CD14-positive monocyte (primary cell): ENCODE data around the gene TMEM82. TPM values are rescaled to one million over a fixed set of nuclear protein-coding genes. Genes with fewer than 3 reads are reported as not detected.

Source experiments
- DNase-seq, 3 donors: peaks; one replicate each; pipeline ENCODE4 v3.0.0-alpha.2; 2011 to 2022
- H2AFZ ChIP-seq: 2 replicates; pipeline ENCODE4 v1.6.0; 2012; ENCODE audit warnings: mild to moderate bottlenecking, low read depth, low read length, inconsistent platforms; ENCODE audit not compliant: insufficient read depth, poor library complexity, severe bottlenecking
- H3K27ac ChIP-seq, 2 donors: 1 replicate in 1 of 2; 2 replicates in 1 of 2; pipeline ENCODE4 v1.5.1; 2012 to 2013; ENCODE audit warnings: low read length in 2 of 2, control low read depth in 1 of 2, inconsistent platforms in 1 of 2, low read depth in 1 of 2, mild to moderate bottlenecking in 1 of 2
- H3K27me3 ChIP-seq, 2 donors: one replicate each; pipeline versions ENCODE4 v1.6.0 to v1.6.1; 2011 to 2013; ENCODE audit warnings: low read length in 2 of 2; ENCODE audit not compliant: control insufficient read depth in 2 of 2, insufficient read depth in 2 of 2
- H3K36me3 ChIP-seq, 2 donors: replicated peaks in 1 of 2; 1 replicate in 1 of 2; 2 replicates in 1 of 2; pipeline versions ENCODE4 v1.5.1 to v1.6.1; 2012 to 2013; ENCODE audit warnings: low read length in 2 of 2, control low read depth in 1 of 2, inconsistent platforms in 1 of 2, mild to moderate bottlenecking in 1 of 2; ENCODE audit not compliant: insufficient read depth in 2 of 2, control insufficient read depth in 1 of 2
- H3K4me1 ChIP-seq, 2 donors: 1 replicate in 1 of 2; 2 replicates in 1 of 2; pipeline versions ENCODE4 v1.5.1 to v1.6.1; 2012 to 2013; ENCODE audit warnings: low read length in 2 of 2, control low read depth in 1 of 2, inconsistent platforms in 1 of 2, mild to moderate bottlenecking in 1 of 2, moderate library complexity in 1 of 2; ENCODE audit not compliant: insufficient read depth in 2 of 2, control insufficient read depth in 1 of 2
- H3K4me2 ChIP-seq: replicated peaks from 2 replicates; pipeline ENCODE3; 2012; ENCODE audit warnings: low read length, moderate library complexity, mild to moderate bottlenecking; ENCODE audit not compliant: poor library complexity, severe bottlenecking; ENCODE audit errors: extremely low read depth
- H3K4me3 ChIP-seq, 3 experiments: fragments of 200-600 bp in 1 of 3; sonication (generic) in 1 of 3; replicated peaks in 1 of 3; 1 replicate in 2 of 3; 2 replicates in 1 of 3; pipeline ENCODE4 v1.5.1; 2011 to 2013; ENCODE audit warnings: low read length in 3 of 3, mild to moderate bottlenecking in 3 of 3, control low read depth in 2 of 3, low read depth in 2 of 3, inconsistent platforms in 1 of 3, moderate library complexity in 1 of 3
- H3K79me2 ChIP-seq: 2 replicates; pipeline ENCODE4 v1.6.0; 2012; ENCODE audit warnings: mild to moderate bottlenecking, control low read depth, inconsistent platforms, low read length, moderate library complexity; ENCODE audit not compliant: insufficient read depth
- H3K9ac ChIP-seq: 2 replicates; pipeline ENCODE4 v1.6.0; 2017; ENCODE audit warnings: low read length, mild to moderate bottlenecking; ENCODE audit not compliant: insufficient read depth, poor library complexity, severe bottlenecking
- H3K9me3 ChIP-seq, 2 donors: replicated peaks in 1 of 2; 1 replicate in 1 of 2; 2 replicates in 1 of 2; pipeline versions ENCODE4 v1.5.1 to v1.6.1; 2012 to 2013; ENCODE audit warnings: low read length in 2 of 2, control low read depth in 1 of 2; ENCODE audit not compliant: control insufficient read depth in 1 of 2, insufficient read depth in 1 of 2
- H4K20me1 ChIP-seq: 2 replicates; pipeline ENCODE4 v1.6.0; 2012; ENCODE audit warnings: mild to moderate bottlenecking, low read length, control low read depth, moderate library complexity; ENCODE audit not compliant: insufficient read depth
- H3K27ac Mint-ChIP-seq, 7 donors: one replicate each; pipeline ENCODE4 v1.8.0; 2020; ENCODE audit warnings: mild to moderate bottlenecking in 7 of 7, mixed read lengths in 7 of 7, moderate library complexity in 6 of 7, inconsistent platforms in 2 of 7
- H3K27me3 Mint-ChIP-seq, 3 donors: one replicate each; pipeline ENCODE4 v1.8.0; 2021 to 2022; ENCODE audit warnings: low read depth in 3 of 3, mild to moderate bottlenecking in 3 of 3, mixed read lengths in 3 of 3, moderate library complexity in 3 of 3, inconsistent platforms in 1 of 3
- H3K36me3 Mint-ChIP-seq, 2 donors: one replicate each; pipeline ENCODE4 v1.8.0; 2020; ENCODE audit warnings: mixed read lengths in 2 of 2, inconsistent platforms in 1 of 2, mild to moderate bottlenecking in 1 of 2
- H3K4me1 Mint-ChIP-seq: one replicate; pipeline ENCODE4 v1.8.0; 2020; ENCODE audit warnings: mild to moderate bottlenecking, mixed read lengths
- H3K4me3 Mint-ChIP-seq, 2 donors: one replicate each; pipeline ENCODE4 v1.8.0; 2020; ENCODE audit warnings: mild to moderate bottlenecking in 2 of 2, mixed read lengths in 2 of 2, moderate library complexity in 1 of 2
- H3K9me3 Mint-ChIP-seq, 7 donors: one replicate each; pipeline ENCODE4 v1.8.0; 2020 to 2022; ENCODE audit warnings: mixed read lengths in 7 of 7, mild to moderate bottlenecking in 6 of 7, moderate library complexity in 6 of 7, inconsistent platforms in 2 of 7
- CTCF ChIP-seq: fragments of 200-600 bp; IDR thresholded peaks from one replicate; pipeline ENCODE4 v1.8.0; 2022; ENCODE audit warnings: antibody characterized with exemption, mild to moderate bottlenecking
- WGBS: methylation state at CpG from one replicate; pipeline ENCODE4 v1.1.5; 2013; ENCODE audit warnings: missing lambda C conversion rate; ENCODE audit not compliant: insufficient coverage; 5-methylcytosine and 5-hydroxymethylcytosine counted together
- intact Hi-C, 2 donors: fragments of 100-400 bp; cut with micrococcal nuclease; formaldehyde crosslinking; loops; one replicate each; pipeline versions ENCODE4 v1.15.0 to v1.15.1; 2023
- polyA plus RNA-seq, 3 donors: library from polyadenylated mRNA; depleted of rRNA in 1 of 3; unstranded in 2 of 3; stranded (reverse) in 1 of 3; fragments of 300-500 nt in 2 of 3; fragments of >200 nt in 1 of 3; fragmentation: Illumina TruSeq in 2 of 3; gene quantifications; 1 replicate in 2 of 3; 2 replicates in 1 of 3; pipeline ENCODE4 v1.2.3, GENCODE V29; 2012 to 2021

TMEM82 gene
- polyA plus RNA-seq, 3 donors = not detected

- Histone ChIP-seq H2AFZ (no peak overlapping the region), H4K20me1 (peaks cover 21% of the 10 kb centered on the region), H3K4me3 (no peak overlapping the region), H3K4me2 (no peak overlapping the region), H3K36me3 (peaks cover 95 to 98% of the 10 kb centered on the region in 2 donors), H3K4me1 (no peaks in the 10 kb centered on the region), H3K27ac (no peak overlapping the region), H3K27me3 (no peaks in the 10 kb centered on the region), H3K9me3 (no peaks in the 10 kb centered on the region), H3K79me2 (no peaks in the 10 kb centered on the region), H3K9ac (no peak overlapping the region)
- no peak for DNase-seq
- Mint-ChIP-seq H3K4me1 (no peaks in the 10 kb centered on the region), H3K9me3 (no peaks in the 10 kb centered on the region), H3K27me3 (peaks cover 0 to 3% (median 2%) of the 10 kb centered on the region in 3 donors), H3K4me3 (no peak overlapping the region), H3K27ac (peak overlapping the region in 3 of 7 donors; percentile 19 to 60 (median 41)), H3K36me3 (peaks cover 81 to 98% of the 10 kb centered on the region in 2 donors)
- intact Hi-C loops = no loop called here
- WGBS = 94% methylated on average over 17 of the region's 22 CpGs
- TF ChIP-seq CTCF = no peak
These were observed 13.2 kb upstream of the TMEM82 start for GRCh38 chr1:15728937-15729657.

- H3K27me3 Mint-ChIP-seq = peaks cover 0 to 3% (median 2%) of the 10 kb centered on the region in 3 donors
- no peak overlapping the region for H3K4me3 Mint-ChIP-seq
- no peak overlapping the region for H3K27ac Mint-ChIP-seq
- no peak overlapping the region for H3K4me2 ChIP-seq
- DNase-seq = no peak
- H3K79me2 ChIP-seq = no peaks in the 10 kb centered on the region
- no peaks in the 10 kb centered on the region for H3K4me1 Mint-ChIP-seq
- H3K27ac ChIP-seq = no peak overlapping the region
- H3K9ac ChIP-seq = no peak overlapping the region
- H3K4me3 ChIP-seq = no peak overlapping the region
- H3K9me3 Mint-ChIP-seq = no peaks in the 10 kb centered on the region
- H3K9me3 ChIP-seq = no peaks in the 10 kb centered on the region
- peaks cover 17% of the 10 kb centered on the region for H4K20me1 ChIP-seq
- H3K27me3 ChIP-seq = no peaks in the 10 kb centered on the region
- intact Hi-C loops = no loop called here
- peaks cover 93 to 99% of the 10 kb centered on the region in 2 donors for H3K36me3 ChIP-seq
- no peaks in the 10 kb centered on the region for H3K4me1 ChIP-seq
- TF ChIP-seq CTCF = no peak
- WGBS = 98% methylated on average over 16 of the region's 16 CpGs
- no peak overlapping the region for H2AFZ ChIP-seq
- H3K36me3 Mint-ChIP-seq = peaks cover 78 to 95% of the 10 kb centered on the region in 2 donors
These were observed 11.9 kb upstream of the TMEM82 start for GRCh38 chr1:15730423-15730822.
